ENCODE data around the gene ARID3A. TPM values are rescaled to one million over a fixed set of nuclear protein-coding genes. Genes with fewer than 3 reads are reported as not detected.

Gene ARID3A
- polyA plus RNA-seq, 1 donor from 2014 or later = 4.2 TPM

DNA sequence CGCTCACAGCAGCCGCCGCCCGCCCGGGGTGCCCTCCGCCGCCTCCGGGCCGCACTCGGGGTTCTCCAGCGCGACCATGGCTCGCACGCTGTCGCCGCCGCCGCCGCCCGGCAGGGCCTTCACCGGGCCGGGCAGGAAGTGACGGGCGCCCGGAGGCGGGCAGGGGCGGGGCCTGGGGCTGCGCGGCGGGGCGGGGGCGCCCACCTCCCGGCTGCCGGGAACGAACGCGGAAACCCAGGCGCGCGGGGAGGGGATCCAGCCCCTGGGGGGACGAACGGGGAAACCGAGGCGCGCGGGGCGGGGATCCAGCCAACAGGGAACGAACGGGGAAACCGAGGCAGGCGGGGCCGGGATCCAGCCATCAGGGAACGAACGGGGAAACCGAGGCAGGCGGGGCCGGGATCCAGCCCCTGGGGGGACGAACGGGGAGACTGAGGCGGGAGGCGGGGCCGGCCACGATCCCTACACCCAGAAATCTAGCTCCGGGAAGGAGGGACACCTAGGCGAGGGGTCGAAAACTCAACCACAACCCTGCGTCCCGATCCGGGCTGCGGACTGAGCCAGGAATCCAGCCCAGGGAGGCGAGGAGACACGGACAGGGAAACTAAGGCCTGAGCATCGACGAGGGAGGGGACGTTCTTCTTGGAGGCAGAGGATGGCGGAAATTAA is 12.6 kb upstream of the ARID3A start, which contains the start of gene R3HDM4:
R3HDM4 (minus strand) TSS at position 140 of the 669 bp plus-strand sequence; CDS start at position 78, 62 bp downstream.
- H3K4me3 Mint-ChIP-seq = peak within 1 kb of the TSS; percentile 85 to 95 (median 90)
- no peaks in the 10 kb centered on the region for H3K9me3 Mint-ChIP-seq
- H3K4me1 Mint-ChIP-seq = peaks cover 16 to 26% (median 17%) of the 10 kb centered on the region in 3 donors

DNA sequence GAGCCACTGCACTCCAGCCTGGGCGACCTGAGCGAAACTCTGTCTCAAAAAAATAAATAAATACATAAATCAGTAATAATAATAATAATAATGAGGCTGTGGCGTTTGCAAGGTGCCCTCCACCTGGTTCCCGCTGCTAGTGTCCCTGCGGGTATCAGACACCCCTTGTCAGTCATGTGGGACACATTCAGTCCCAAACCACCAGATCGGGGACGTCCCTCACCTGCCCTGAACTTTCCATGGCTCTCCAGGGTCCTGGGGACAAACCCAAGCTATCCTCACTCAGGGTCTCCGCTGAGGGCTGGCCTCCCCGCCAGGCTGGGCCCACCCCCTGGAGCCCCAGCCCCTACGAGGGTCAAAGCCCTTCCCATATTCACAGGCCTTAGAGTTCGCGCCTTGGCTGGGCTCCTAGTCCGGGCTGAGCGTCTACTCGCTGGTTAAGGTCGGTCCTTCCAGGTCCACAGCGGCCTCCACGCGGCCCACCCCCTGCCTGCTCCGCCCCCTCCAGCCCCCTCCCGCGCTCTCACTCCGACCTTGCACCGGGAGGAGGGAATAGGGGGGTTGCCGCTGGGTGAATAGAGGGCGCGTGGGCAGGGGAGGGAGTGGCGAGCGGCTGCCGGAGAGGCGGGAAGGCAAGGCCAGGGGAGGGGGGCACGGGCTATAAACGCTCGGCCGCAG is 9.1 kb upstream of the ARID3A start:
- no peaks in the 10 kb centered on the region for H3K27me3 Mint-ChIP-seq
- no peaks in the 10 kb centered on the region for H3K9me3 Mint-ChIP-seq
- H3K4me3 Mint-ChIP-seq = peak overlapping the region; percentile 9 to 69 (median 53)
- no peaks in the 10 kb centered on the region for H3K36me3 Mint-ChIP-seq
- H3K27ac Mint-ChIP-seq = peak overlapping the region in 2 of 3 donors; percentile 46 to 70
- H3K4me1 Mint-ChIP-seq = peaks cover 5 to 16% (median 10%) of the 10 kb centered on the region in 3 donors

More for the DNA sequence above, 12.6 kb upstream of the ARID3A start, which contains the start of gene R3HDM4:
- Mint-ChIP-seq H3K36me3 (peaks cover 7% of the 10 kb centered on the region), H3K27me3 (peaks cover 2% of the 10 kb centered on the region), H3K27ac (peak within 1 kb of the TSS; percentile 85 to 88 (median 87))

DNA sequence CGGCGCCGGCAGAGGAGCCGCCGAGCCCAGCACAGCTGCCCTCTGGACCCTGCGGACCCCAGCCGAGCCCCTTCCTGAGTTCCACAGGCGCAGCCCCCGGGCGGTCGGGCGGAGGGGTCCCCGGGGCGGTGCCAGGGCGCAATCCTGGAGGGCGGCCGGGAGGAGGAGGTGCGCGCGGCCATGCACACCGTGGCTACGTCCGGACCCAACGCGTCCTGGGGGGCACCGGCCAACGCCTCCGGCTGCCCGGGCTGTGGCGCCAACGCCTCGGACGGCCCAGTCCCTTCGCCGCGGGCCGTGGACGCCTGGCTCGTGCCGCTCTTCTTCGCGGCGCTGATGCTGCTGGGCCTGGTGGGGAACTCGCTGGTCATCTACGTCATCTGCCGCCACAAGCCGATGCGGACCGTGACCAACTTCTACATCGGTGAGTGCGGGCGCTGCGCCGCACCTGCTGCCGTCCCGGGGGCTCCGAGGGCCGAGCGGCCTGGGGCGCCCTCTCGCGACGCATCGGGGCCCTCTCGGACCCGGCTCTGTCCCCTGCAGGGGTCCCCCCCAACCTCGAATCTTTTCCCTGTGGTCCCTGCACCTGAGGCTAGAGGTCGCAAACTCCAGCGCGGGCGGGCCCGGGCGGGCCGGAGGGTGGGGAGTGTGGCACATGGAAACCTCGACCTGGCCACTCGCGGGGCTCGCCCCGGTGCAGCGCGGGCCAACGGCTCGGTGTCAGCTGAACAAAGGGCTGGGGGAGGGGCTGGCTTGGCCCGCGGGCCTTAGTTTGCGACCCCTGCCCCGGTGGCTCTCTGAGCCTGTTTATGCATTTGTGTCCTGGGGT is 8.3 kb upstream of the ARID3A start, which contains the start of gene KISS1R:
KISS1R (plus strand) TSS at position 11 of the 829 bp plus-strand sequence; CDS start at position 181, 170 bp downstream.
- Mint-ChIP-seq H3K27ac (peak within 1 kb of the TSS; percentile 92 to 94 (median 93)), H3K27me3 (no peaks in the 10 kb centered on the region), H3K36me3 (no peaks in the 10 kb centered on the region), H3K9me3 (no peaks in the 10 kb centered on the region), H3K4me1 (peaks cover 9 to 16% (median 13%) of the 10 kb centered on the region in 3 donors), H3K4me3 (peak within 1 kb of the TSS; percentile 81 to 87 (median 86))

- Mint-ChIP-seq H3K36me3 (no peaks in the 10 kb centered on the region), H3K27ac (peak overlapping the region; percentile 92 to 94 (median 93)), H3K4me1 (peaks cover 9 to 15% (median 13%) of the 10 kb centered on the region in 3 donors), H3K4me3 (peak overlapping the region; percentile 79 to 87 (median 84)), H3K9me3 (no peaks in the 10 kb centered on the region), H3K27me3 (no peaks in the 10 kb centered on the region)
These were observed 7.7 kb upstream of the ARID3A start for GRCh38 chr19:918152-918437.

- Mint-ChIP-seq H3K27me3 (no peaks in the 10 kb centered on the region), H3K4me3 (peak overlapping the region; percentile 72 to 88 (median 78)), H3K9me3 (no peaks in the 10 kb centered on the region), H3K36me3 (no peaks in the 10 kb centered on the region), H3K4me1 (peaks cover 9 to 15% (median 12%) of the 10 kb centered on the region in 3 donors), H3K27ac (peak overlapping the region in 1 of 3 donors; percentile 97)
These were observed 7.2 kb upstream of the ARID3A start for GRCh38 chr19:918481-919198.

DNA sequence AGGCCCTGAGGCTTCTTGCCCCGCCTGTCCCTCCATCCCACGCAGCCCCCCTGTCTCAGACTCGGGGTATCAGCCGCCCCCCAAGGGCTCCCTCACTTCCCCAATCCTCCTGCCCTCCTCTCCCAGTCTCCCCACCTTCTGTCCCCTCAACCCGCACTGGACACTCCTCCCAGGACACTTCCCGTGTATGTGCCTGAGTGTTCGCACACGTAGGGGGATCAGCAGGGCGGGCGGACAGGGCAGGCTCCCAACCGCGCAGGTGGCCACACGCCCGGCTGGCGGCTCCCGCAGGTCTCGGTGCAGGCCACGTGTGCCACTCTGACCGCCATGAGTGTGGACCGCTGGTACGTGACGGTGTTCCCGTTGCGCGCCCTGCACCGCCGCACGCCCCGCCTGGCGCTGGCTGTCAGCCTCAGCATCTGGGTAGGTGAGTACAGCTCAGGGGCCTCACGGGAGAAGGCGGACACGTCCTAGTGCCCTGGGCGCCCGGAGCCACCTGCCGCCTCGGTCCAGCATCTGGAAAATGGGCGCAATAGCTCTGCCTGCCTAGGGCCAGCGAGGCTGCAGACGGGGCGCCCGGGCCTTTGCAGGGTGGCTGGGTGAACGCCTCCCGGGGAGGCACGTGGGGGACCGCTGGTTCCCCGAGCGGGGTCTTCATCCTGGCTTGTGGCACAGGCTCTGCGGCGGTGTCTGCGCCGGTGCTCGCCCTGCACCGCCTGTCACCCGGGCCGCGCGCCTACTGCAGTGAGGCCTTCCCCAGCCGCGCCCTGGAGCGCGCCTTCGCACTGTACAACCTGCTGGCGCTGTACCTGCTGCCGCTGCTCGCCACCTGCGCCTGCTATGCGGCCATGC is 6.4 kb upstream of the ARID3A start:
- peak overlapping the region; percentile 72 to 88 (median 78) for H3K4me3 Mint-ChIP-seq
- H3K36me3 Mint-ChIP-seq = no peaks in the 10 kb centered on the region
- H3K9me3 Mint-ChIP-seq = no peaks in the 10 kb centered on the region
- peaks cover 9 to 15% (median 13%) of the 10 kb centered on the region in 3 donors for H3K4me1 Mint-ChIP-seq
- no peaks in the 10 kb centered on the region for H3K27me3 Mint-ChIP-seq
- H3K27ac Mint-ChIP-seq = peak overlapping the region in 2 of 3 donors; percentile 80 to 97

- Mint-ChIP-seq H3K4me3 (peak overlapping the region; percentile 82 to 91 (median 86)), H3K9me3 (no peaks in the 10 kb centered on the region), H3K36me3 (no peaks in the 10 kb centered on the region), H3K27ac (peak overlapping the region; percentile 91 to 97 (median 93)), H3K27me3 (no peaks in the 10 kb centered on the region), H3K4me1 (peaks cover 7 to 12% (median 9%) of the 10 kb centered on the region in 3 donors)
These were observed 5.6 kb upstream of the ARID3A start for GRCh38 chr19:920051-920864.

- Mint-ChIP-seq H3K36me3 (no peaks in the 10 kb centered on the region), H3K9me3 (no peaks in the 10 kb centered on the region), H3K4me1 (peaks cover 3 to 13% (median 9%) of the 10 kb centered on the region in 3 donors), H3K4me3 (peak overlapping the region; percentile 82 to 94 (median 93)), H3K27me3 (no peaks in the 10 kb centered on the region), H3K27ac (peak overlapping the region; percentile 85 to 92 (median 90))
These were observed 1.2 kb upstream of the ARID3A start for GRCh38 chr19:924553-925086.

GRCh38 chr19:925087-925525 is 729 bp upstream of the ARID3A start:
- Mint-ChIP-seq H3K9me3 (no peaks in the 10 kb centered on the region), H3K4me1 (peaks cover 6 to 13% (median 9%) of the 10 kb centered on the region in 3 donors), H3K4me3 (peak overlapping the region; percentile 82 to 94 (median 93)), H3K27me3 (no peaks in the 10 kb centered on the region), H3K36me3 (no peaks in the 10 kb centered on the region), H3K27ac (peak overlapping the region; percentile 85 to 92 (median 90))

GRCh38 chr19:926323-926588 is 421 bp downstream of the ARID3A start:
- H3K27me3 Mint-ChIP-seq = no peaks in the 10 kb centered on the region
- H3K36me3 Mint-ChIP-seq = peaks cover 2% of the 10 kb centered on the region
- peak overlapping the region; percentile 86 to 97 (median 91) for H3K4me3 Mint-ChIP-seq
- H3K9me3 Mint-ChIP-seq = no peaks in the 10 kb centered on the region
- peaks cover 4 to 12% (median 7%) of the 10 kb centered on the region in 3 donors for H3K4me1 Mint-ChIP-seq
- peak overlapping the region in 2 of 3 donors; percentile 87 to 95 for H3K27ac Mint-ChIP-seq

- H3K27ac Mint-ChIP-seq = peak overlapping the region; percentile 87 to 95 (median 93)
- H3K4me3 Mint-ChIP-seq = peak overlapping the region; percentile 86 to 98 (median 95)
- peaks cover 4 to 8% (median 5%) of the 10 kb centered on the region in 3 donors for H3K4me1 Mint-ChIP-seq
These were observed 935 bp downstream of the ARID3A start for GRCh38 chr19:926589-927350.

DNA sequence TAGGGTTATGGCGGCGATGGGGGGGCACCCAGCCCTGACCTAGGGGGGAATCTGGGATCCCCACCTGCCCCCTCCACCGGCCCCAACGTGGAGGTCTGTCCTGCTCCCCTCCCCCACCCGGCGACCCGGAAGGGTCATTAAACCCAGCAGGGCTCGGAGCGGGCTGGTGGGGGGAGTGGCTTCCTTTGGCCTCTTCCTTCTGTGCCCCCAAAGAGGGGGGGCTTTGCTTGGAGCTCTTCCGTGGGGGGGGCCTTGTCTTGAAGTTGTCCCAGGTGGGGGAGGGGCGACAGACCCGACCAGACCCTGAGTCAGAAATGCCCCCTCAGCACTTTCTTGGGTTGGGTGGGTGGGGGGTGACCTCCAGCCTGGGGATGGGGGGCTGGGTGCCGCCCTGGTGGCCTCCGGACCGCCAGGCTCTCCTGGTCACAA is 1.5 kb downstream of the ARID3A start:
- H3K4me1 Mint-ChIP-seq = peaks cover 0 to 8% (median 6%) of the 10 kb centered on the region in 3 donors
- H3K36me3 Mint-ChIP-seq = peaks cover 2% of the 10 kb centered on the region
- H3K27ac Mint-ChIP-seq = peak overlapping the region in 2 of 3 donors; percentile 19 to 88
- peak overlapping the region; percentile 52 to 98 (median 71) for H3K4me3 Mint-ChIP-seq
- no peaks in the 10 kb centered on the region for H3K27me3 Mint-ChIP-seq
- H3K9me3 Mint-ChIP-seq = no peaks in the 10 kb centered on the region

More at GRCh38 chr19:926589-927350, 935 bp downstream of the ARID3A start:
- no peaks in the 10 kb centered on the region for H3K9me3 Mint-ChIP-seq
- H3K27me3 Mint-ChIP-seq = no peaks in the 10 kb centered on the region
- peaks cover 2% of the 10 kb centered on the region for H3K36me3 Mint-ChIP-seq
